CD4-positive, alpha-beta memory T cell (primary cell): Measurements from ENCODE around the gene FGR. TPM values are rescaled to one million over a fixed set of nuclear protein-coding genes. Genes with fewer than 3 reads are reported as not detected.
"Not testable (repeated sequence)": the region's sequence is repeated elsewhere in the genome, so short reads cannot be mapped to it uniquely, and the experiment has no call there.

ENCODE experiments used
- CTCF ChIA-PET: fragments of 350-600 bp; sonication (Branson Sonifier 250); formaldehyde crosslinking; loops from one replicate; lab custom pipeline; 2021; ENCODE audit warnings: inconsistent platforms; ENCODE audit not compliant: partially characterized antibody; lab: Charles Lee
- POLR2A ChIA-PET: fragments of 350-600 bp; sonication (Branson Sonifier 250); formaldehyde crosslinking; loops from one replicate; lab custom pipeline; 2021; ENCODE audit not compliant: partially characterized antibody; lab: Charles Lee
- DNase-seq, 5 donors: peaks; one replicate each; pipeline versions ENCODE4 v3.0.0 to v3.0.0-alpha.2; 2020 to 2022; ENCODE audit warnings: mixed read lengths in 1 of 5
- H3K27ac ChIP-seq: one replicate; pipeline ENCODE4 v1.7.0; 2013; ENCODE audit warnings: low read depth, low read length
- H3K27me3 ChIP-seq: 2 replicates; pipeline ENCODE4 v1.7.0; 2013; ENCODE audit warnings: mild to moderate bottlenecking, low read length, moderate library complexity; ENCODE audit not compliant: insufficient read depth
- H3K36me3 ChIP-seq: 2 replicates; pipeline ENCODE4 v1.7.0; 2013; ENCODE audit warnings: mild to moderate bottlenecking, low read length, moderate library complexity; ENCODE audit not compliant: insufficient read depth
- H3K4me1 ChIP-seq: 2 replicates; pipeline ENCODE4 v1.7.0; 2013; ENCODE audit warnings: mild to moderate bottlenecking, low read length, moderate library complexity; ENCODE audit not compliant: insufficient read depth
- H3K4me3 ChIP-seq, 2 donors: one replicate each; pipeline ENCODE4 v1.7.0; 2013; ENCODE audit warnings: low read length in 2 of 2, mild to moderate bottlenecking in 1 of 2
- H3K9me3 ChIP-seq, 2 donors: one replicate each; pipeline ENCODE4 v1.7.0; 2013; ENCODE audit warnings: low read length in 2 of 2, control low read depth in 1 of 2; ENCODE audit not compliant: control insufficient read depth in 1 of 2
- H3K27ac Mint-ChIP-seq, 7 donors: one replicate each; pipeline ENCODE4 v1.8.0; 2020 to 2021; ENCODE audit warnings: mixed read lengths in 7 of 7, mild to moderate bottlenecking in 6 of 7, inconsistent platforms in 3 of 7, moderate library complexity in 3 of 7
- H3K27me3 Mint-ChIP-seq, 2 donors: one replicate each; pipeline ENCODE4 v1.8.0; 2020 to 2021; ENCODE audit warnings: mixed read lengths in 2 of 2
- H3K36me3 Mint-ChIP-seq, 2 donors: one replicate each; pipeline ENCODE4 v1.8.0; 2020 to 2021; ENCODE audit warnings: mixed read lengths in 2 of 2, inconsistent platforms in 1 of 2, mild to moderate bottlenecking in 1 of 2
- H3K4me1 Mint-ChIP-seq, 4 donors: one replicate each; pipeline ENCODE4 v1.8.0; 2020 to 2021; ENCODE audit warnings: mixed read lengths in 4 of 4, mild to moderate bottlenecking in 1 of 4
- H3K4me3 Mint-ChIP-seq, 8 donors: one replicate each; pipeline ENCODE4 v1.8.0; 2020 to 2021; ENCODE audit warnings: mixed read lengths in 8 of 8, mild to moderate bottlenecking in 7 of 8, moderate library complexity in 6 of 8, inconsistent platforms in 3 of 8
- H3K9me3 Mint-ChIP-seq, 8 donors: one replicate each; pipeline ENCODE4 v1.8.0; 2020 to 2021; ENCODE audit warnings: mixed read lengths in 8 of 8, mild to moderate bottlenecking in 5 of 8, inconsistent platforms in 3 of 8, moderate library complexity in 1 of 8
- intact Hi-C: fragments of 100-400 bp; cut with micrococcal nuclease; formaldehyde crosslinking; loops from one replicate; pipeline ENCODE4 v1.15.1; 2023
- polyA plus RNA-seq, 2 donors: library from polyadenylated mRNA; unstranded; fragments of 300-500 nt; fragmentation: Illumina TruSeq; gene quantifications; one replicate each; pipeline ENCODE4 v1.2.3, GENCODE V29; 2021
- total RNA-seq, 2 experiments: library from RNA; stranded (reverse); gene quantifications; one replicate each; pipeline ENCODE4 v1.2.3, GENCODE V29; 2021

The FGR gene
- total and polyA plus RNA-seq, 4 experiments from 2014 or later, result 0.12 to 2.9 (median 1.4) TPM

GRCh38 chr1:27632387-27633297, 2.3 kb downstream of the FGR start:
- DNase-seq, result peak in 1 of 5 donors; percentile 69
- H3K9me3 ChIP-seq, result no peaks in the 10 kb centered on the region
- peak overlapping the region; percentile 62 for H3K27ac ChIP-seq
- no peaks in the 10 kb centered on the region for H3K27me3 ChIP-seq
- CTCF ChIA-PET, result interaction anchor here (1.4 to 5.0 kb wide), 3 partner anchors 14 to 26 kb away, joined by 3 to 13 read pairs (median 4); no protein-coding TSS in a partner anchor
- H3K4me1 ChIP-seq, result peaks cover 75% of the 10 kb centered on the region
- Mint-ChIP-seq H3K4me1 (peaks cover 49 to 88% (median 63%) of the 10 kb centered on the region in 4 donors), H3K4me3 (peak overlapping the region; percentile 57 to 91 (median 78)), H3K9me3 (no peaks in the 10 kb centered on the region), H3K27ac (peak overlapping the region; percentile 61 to 93 (median 89)), H3K27me3 (no peaks in the 10 kb centered on the region), H3K36me3 (no peaks in the 10 kb centered on the region)
- POLR2A ChIA-PET, result interaction anchor here (0.6 to 2.0 kb wide), 5 partner anchors 14 to 381 kb away, joined by 3 to 11 read pairs (median 4); no protein-coding TSS in a partner anchor
- intact Hi-C loops, result no loop called here
- no peak overlapping the region for H3K4me3 ChIP-seq
- no peaks in the 10 kb centered on the region for H3K36me3 ChIP-seq

GRCh38 chr1:27630859-27631491, 4.0 kb downstream of the FGR start:
- ChIA-PET CTCF (interaction anchor here (1.0 to 5.0 kb wide), 5 partner anchors 13 to 32 kb away, joined by 3 to 13 read pairs (median 3); no protein-coding TSS in a partner anchor), POLR2A (interaction anchor here (0.8 to 1.6 kb wide), 4 partner anchors 12 to 32 kb away, joined by 3 to 5 read pairs (median 4); no protein-coding TSS in a partner anchor)
- Histone ChIP-seq H3K4me3 (no peak overlapping the region), H3K27me3 (no peaks in the 10 kb centered on the region), H3K4me1 (peaks cover 65% of the 10 kb centered on the region), H3K36me3 (no peaks in the 10 kb centered on the region), H3K9me3 (no peaks in the 10 kb centered on the region), H3K27ac (peak overlapping the region; percentile 31)
- Mint-ChIP-seq H3K36me3 (no peaks in the 10 kb centered on the region), H3K27ac (peak overlapping the region in 6 of 7 donors; percentile 36 to 89 (median 72)), H3K9me3 (no peaks in the 10 kb centered on the region), H3K4me1 (peaks cover 47 to 74% (median 55%) of the 10 kb centered on the region in 4 donors), H3K27me3 (no peaks in the 10 kb centered on the region), H3K4me3 (peak overlapping the region in 5 of 8 donors; percentile 7 to 91 (median 67))
- intact Hi-C loops, result no loop called here
- DNase-seq, result no peak

GRCh38 chr1:27628712-27629111, 6.3 kb downstream of the FGR start:
- no peaks in the 10 kb centered on the region for H3K9me3 ChIP-seq
- Mint-ChIP-seq H3K27me3 (no peaks in the 10 kb centered on the region), H3K4me1 (peaks cover 38 to 55% (median 45%) of the 10 kb centered on the region in 4 donors), H3K36me3 (no peaks in the 10 kb centered on the region), H3K9me3 (no peaks in the 10 kb centered on the region), H3K27ac (peak overlapping the region in 2 of 7 donors; percentile 61 to 90), H3K4me3 (no peak overlapping the region)
- H3K4me1 ChIP-seq, result peaks cover 62% of the 10 kb centered on the region
- POLR2A ChIA-PET, result interaction anchor here (1.0 to 2.2 kb wide), 3 partner anchors 10 to 34 kb away, joined by 3 to 10 read pairs (median 6); no protein-coding TSS in a partner anchor
- intact Hi-C loops, result no loop called here
- H3K27ac ChIP-seq, result no peak overlapping the region
- no peak overlapping the region for H3K4me3 ChIP-seq
- H3K36me3 ChIP-seq, result no peaks in the 10 kb centered on the region
- CTCF ChIA-PET, result interaction anchor here (0.8 to 2.8 kb wide), 8 partner anchors 10 to 331 kb away, joined by 3 to 10 read pairs (median 4); no protein-coding TSS in a partner anchor
- DNase-seq, result no peak
- no peaks in the 10 kb centered on the region for H3K27me3 ChIP-seq

GRCh38 chr1:27627733-27628132, 7.3 kb downstream of the FGR start:
- DNase-seq, intact Hi-C loops, H3K27me3 Mint-ChIP-seq, H3K9me3 ChIP-seq, H3K36me3 Mint-ChIP-seq, H3K27ac Mint-ChIP-seq, H3K9me3 Mint-ChIP-seq, H3K4me3 Mint-ChIP-seq, H3K27ac ChIP-seq, POLR2A ChIA-PET, H3K36me3 ChIP-seq, H3K27me3 ChIP-seq, H3K4me3 ChIP-seq: not testable (repeated sequence)
- CTCF ChIA-PET, result interaction anchor here (0.8 to 2.8 kb wide), 4 partner anchors 13 to 42 kb away, joined by 4 to 10 read pairs (median 6); no protein-coding TSS in a partner anchor
- H3K4me1 Mint-ChIP-seq, result peaks cover 35 to 45% (median 38%) of the 10 kb centered on the region in 4 donors
- H3K4me1 ChIP-seq, result peaks cover 62% of the 10 kb centered on the region

- no peak for DNase-seq
- CTCF ChIA-PET, result no interaction called here
- no peaks in the 10 kb centered on the region for H3K36me3 ChIP-seq
- no peak overlapping the region for H3K27ac ChIP-seq
- H3K9me3 Mint-ChIP-seq, result no peaks in the 10 kb centered on the region
- peaks cover 55% of the 10 kb centered on the region for H3K4me1 ChIP-seq
- no peaks in the 10 kb centered on the region for H3K27me3 Mint-ChIP-seq
- intact Hi-C loops, result no loop called here
- H3K4me1 Mint-ChIP-seq, result peaks cover 30 to 39% (median 33%) of the 10 kb centered on the region in 4 donors
- H3K27ac Mint-ChIP-seq, result peak overlapping the region in 3 of 7 donors; percentile 18 to 68 (median 61)
- H3K27me3 ChIP-seq, result no peaks in the 10 kb centered on the region
- no peak overlapping the region for H3K4me3 ChIP-seq
- H3K4me3 Mint-ChIP-seq, result no peak overlapping the region
- POLR2A ChIA-PET, result no interaction called here
- no peaks in the 10 kb centered on the region for H3K9me3 ChIP-seq
- H3K36me3 Mint-ChIP-seq, result no peaks in the 10 kb centered on the region
Observed at GRCh38 chr1:27627061-27627460, 7.9 kb downstream of the FGR start.

GRCh38 chr1:27626031-27626935, 8.7 kb downstream of the FGR start:
- Histone ChIP-seq H3K27me3 (no peaks in the 10 kb centered on the region), H3K36me3 (no peaks in the 10 kb centered on the region), H3K27ac (no peak overlapping the region), H3K4me1 (peaks cover 47% of the 10 kb centered on the region), H3K4me3 (no peak overlapping the region), H3K9me3 (no peaks in the 10 kb centered on the region)
- CTCF ChIA-PET, result interaction anchor here (1.1 to 2.0 kb wide), 2 partner anchors 18 to 37 kb away, joined by 4 to 10 read pairs; no protein-coding TSS in a partner anchor
- DNase-seq, result no peak
- no peaks in the 10 kb centered on the region for H3K27me3 Mint-ChIP-seq
- POLR2A ChIA-PET, result no interaction called here
- H3K4me3 Mint-ChIP-seq, result peak overlapping the region in 2 of 8 donors; percentile 57 to 58
- no peaks in the 10 kb centered on the region for H3K9me3 Mint-ChIP-seq
- peak overlapping the region in 2 of 7 donors; percentile 10 to 47 for H3K27ac Mint-ChIP-seq
- peaks cover 23 to 33% (median 26%) of the 10 kb centered on the region in 4 donors for H3K4me1 Mint-ChIP-seq
- no peaks in the 10 kb centered on the region for H3K36me3 Mint-ChIP-seq
- intact Hi-C loops, result no loop called here
